GM12878 (cell line): ENCODE measurements around the gene ARL15. TPM values are rescaled to one million over a fixed set of nuclear protein-coding genes. Genes with fewer than 3 reads are reported as not detected.

Experiments used
- ATAC-seq: fragments of 200-7000 bp; cut with Tn5 transposase; 3 replicates; pipeline ENCODE4 v1.9.1; 2020; ENCODE audit warnings: mild to moderate bottlenecking, moderate library complexity
- BruUV-seq: library from RNA; stranded (reverse); fragments of 400-500 nt; replicated peaks from 2 replicates; lab custom pipeline; 2021; lab: Mats Ljungman, UMichigan
- CTCF ChIA-PET: fragments of 300-600 bp; sonication (Branson Sonifier 250); formaldehyde crosslinking; extraction: SDS; loops from one replicate; lab custom pipeline; 2021; ENCODE audit warnings: inconsistent platforms; lab: Yijun Ruan, JAX
- POLR2A ChIA-PET: fragments of 350-600 bp; formaldehyde crosslinking; extraction: SDS; loops from one replicate; lab custom pipeline; 2021; ENCODE audit warnings: inconsistent platforms; lab: Charles Lee
- RAD21 ChIA-PET: fragments of 300-600 bp; sonication (Branson Sonifier 250); formaldehyde crosslinking; loops from one replicate; lab custom pipeline; 2023; ENCODE audit warnings: antibody characterized with exemption; ENCODE audit not compliant: unreplicated experiment; lab: Charles Lee
- SMC1A ChIA-PET: fragments of 300-600 bp; sonication (Branson Sonifier 250); formaldehyde crosslinking; loops from one replicate; lab custom pipeline; 2023; ENCODE audit not compliant: unreplicated experiment, uncharacterized antibody; lab: Charles Lee
- DNase-seq: peaks from one replicate; pipeline ENCODE4 v3.0.0-alpha.2; 2011; ENCODE audit warnings: low read depth, low spot score
- FAIRE-seq: peaks from 3 replicates; lab custom pipeline; 2011; peaks lifted over from hg19 to GRCh38; lab: Jason Lieb, UNC
- H2AFZ ChIP-seq: 2 replicates; pipeline ENCODE4 v1.6.0; 2011; ENCODE audit warnings: low read depth, low read length, control low read depth; ENCODE audit not compliant: control insufficient read depth
- H3K27ac ChIP-seq: 2 replicates; pipeline ENCODE4 v1.5.1; 2011; ENCODE audit warnings: control low read depth; ENCODE audit not compliant: control insufficient read depth, insufficient read depth
- H3K27me3 ChIP-seq, 2 experiments: replicated peaks in 1 of 2; 2 replicates each; pipeline versions ENCODE4 v1.6.0 to v1.6.1; 2011; ENCODE audit warnings: low read length in 1 of 2; ENCODE audit not compliant: control insufficient read depth in 2 of 2, insufficient read depth in 2 of 2
- H3K36me3 ChIP-seq, 2 experiments: 2 replicates each; pipeline ENCODE4 v1.5.1; 2011; ENCODE audit warnings: low read length in 1 of 2; ENCODE audit not compliant: control insufficient read depth in 2 of 2, insufficient read depth in 2 of 2
- H3K4me1 ChIP-seq: 2 replicates; pipeline ENCODE4 v1.6.1; 2011; ENCODE audit warnings: mild to moderate bottlenecking, low read length, moderate library complexity, mixed read lengths; ENCODE audit not compliant: control insufficient read depth, insufficient read depth
- H3K4me2 ChIP-seq: 2 replicates; pipeline ENCODE4 v1.6.0; 2011; ENCODE audit warnings: control low read depth; ENCODE audit not compliant: control insufficient read depth, insufficient read depth
- H3K4me3 ChIP-seq: fragments of 200-600 bp; sonication (generic); 2 replicates; pipeline ENCODE4 v1.5.1; 2016
- H3K79me2 ChIP-seq: 2 replicates; pipeline ENCODE4 v1.6.0; 2011; ENCODE audit warnings: low read length; ENCODE audit not compliant: control insufficient read depth, insufficient read depth
- H3K9ac ChIP-seq: 2 replicates; pipeline ENCODE4 v1.8.0; 2011; ENCODE audit warnings: low read length, control low read depth, mixed read lengths; ENCODE audit not compliant: control insufficient read depth, insufficient read depth
- H3K9me3 ChIP-seq: replicated peaks from 3 replicates; pipeline ENCODE4 v1.5.1; 2011; ENCODE audit warnings: mild to moderate bottlenecking, low read length; ENCODE audit not compliant: control insufficient read depth, insufficient read depth
- H4K20me1 ChIP-seq: 2 replicates; pipeline ENCODE4 v1.6.0; 2011; ENCODE audit not compliant: control insufficient read depth, insufficient read depth
- BRCA1 ChIP-seq: IDR thresholded peaks from 2 replicates; pipeline ENCODE4 v1.6.1; 2011; ENCODE audit warnings: low read depth, low read length, improper control_type of control experiment
- CEBPB ChIP-seq, 2 experiments: fragments of 150-350 bp in 1 of 2; IDR thresholded peaks; 2 replicates each; pipeline ENCODE4 v1.6.1; 2012 to 2014; ENCODE audit warnings: low read depth in 2 of 2, low read length in 2 of 2, borderline replicate concordance in 1 of 2, inconsistent platforms in 1 of 2
- CHD2 ChIP-seq: IDR thresholded peaks from 2 replicates; pipeline ENCODE4 v1.6.1; 2011; ENCODE audit warnings: low read depth, low read length, improper control_type of control experiment, borderline replicate concordance
- EP300 ChIP-seq, 2 experiments: fragments of 150-350 bp in 1 of 2; IDR thresholded peaks; 2 replicates each; pipeline ENCODE4 v1.6.1; 2011 to 2012; ENCODE audit warnings: low read depth in 2 of 2, low read length in 2 of 2, borderline replicate concordance in 1 of 2, improper control_type of control experiment in 1 of 2, inconsistent platforms in 1 of 2; ENCODE audit not compliant: control insufficient read depth in 1 of 2
- HCFC1 ChIP-seq: fragments of 150-350 bp; IDR thresholded peaks from 2 replicates; pipeline ENCODE4 v1.6.1; 2014; ENCODE audit warnings: low read length
- KDM1A ChIP-seq: fragments of 200-600 bp; sonication (generic); IDR thresholded peaks from 2 replicates; pipeline ENCODE4 v1.6.1; 2016; ENCODE audit warnings: borderline replicate concordance
- NFYB ChIP-seq: IDR thresholded peaks from 2 replicates; pipeline ENCODE4 v1.6.1; 2011; ENCODE audit warnings: low read depth, mild to moderate bottlenecking, low read length, improper control_type of control experiment, moderate library complexity; ENCODE audit not compliant: insufficient read depth
- POLR2A ChIP-seq: IDR thresholded peaks from 2 replicates; pipeline ENCODE4 v1.6.1; 2011; ENCODE audit warnings: low read depth, mild to moderate bottlenecking, low read length
- STAT3 ChIP-seq: IDR thresholded peaks from 2 replicates; pipeline ENCODE4 v1.6.1; 2011; ENCODE audit warnings: low read depth, low read length, improper control_type of control experiment
- SUPT20H ChIP-seq: IDR thresholded peaks from 2 replicates; pipeline ENCODE4 v1.6.1; 2011; ENCODE audit warnings: low read depth, mild to moderate bottlenecking, low read length, moderate library complexity, borderline replicate concordance; ENCODE audit not compliant: control insufficient read depth
- ZZZ3 ChIP-seq: IDR thresholded peaks from 2 replicates; pipeline ENCODE4 v1.6.1; 2011; ENCODE audit warnings: low read depth; ENCODE audit not compliant: control insufficient read depth, insufficient read length
- WGBS: methylation state at CpG from one replicate; pipeline ENCODE4 v1.1.6; 2016; ENCODE audit warnings: low lambda C conversion rate; ENCODE audit not compliant: insufficient replicate concordance, insufficient coverage; ENCODE audit errors: missing lambda C conversion rate; 5-methylcytosine and 5-hydroxymethylcytosine counted together
- in situ Hi-C: fragments of 300-500 bp; cut with MboI; formaldehyde crosslinking; loops from 9 replicates; pipeline ENCODE4 v1.14.3; 2018; ENCODE audit warnings: mixed read lengths
- intact Hi-C: fragments of 100-400 bp; cut with micrococcal nuclease; formaldehyde crosslinking; loops from one replicate; pipeline ENCODE4 v1.14.2; 2022; ENCODE audit not compliant: unreplicated experiment
- polyA plus RNA-seq, 11 experiments: library from polyadenylated mRNA; depleted of rRNA in 4 of 11; unstranded in 6 of 11; stranded (reverse) in 5 of 11; fragments of >200 nt; fragmentation: Nextera tagmentation in 4 of 11; fragmentation: Illumina TruSeq in 1 of 11; extraction: Ambion mirVana in 4 of 11; extraction: Trizol in 1 of 11; gene quantifications; 1 replicate in 1 of 11; 2 replicates in 10 of 11; pipeline versions ENCODE4 v1.2.1 to v1.2.3, GENCODE V29; 2011 to 2016; ENCODE audit warnings: inconsistent platforms in 2 of 11, missing spikeins in 2 of 11, low read depth in 1 of 11
- total RNA-seq, 4 experiments: library from RNA; depleted of rRNA in 3 of 4; stranded (reverse); fragments of >200 nt in 3 of 4; fragmentation: Illumina TruSeq in 1 of 4; extraction: Trizol in 1 of 4; gene quantifications; 2 replicates each; pipeline versions ENCODE4 v1.2.1 to v1.2.3, GENCODE V29; 2013 to 2021
- TF ChIP-seq, protein P1 (sequence below): fragments of 450-650 bp; IDR thresholded peaks from 2 replicates; pipeline ENCODE4 v1.6.1; 2016; ENCODE audit warnings: mild to moderate bottlenecking
- TF ChIP-seq, protein P2 (sequence below): fragments of 450-650 bp; formaldehyde crosslinking; IDR thresholded peaks from 2 replicates; pipeline ENCODE4 v1.5.0; 2022; ENCODE audit warnings: mild to moderate bottlenecking, missing genetic modification characterization
- TF ChIP-seq, protein P3 (sequence below): IDR thresholded peaks from 2 replicates; pipeline ENCODE4 v1.6.1; 2012; ENCODE audit warnings: low read length, inconsistent platforms
- TF ChIP-seq, protein P4 (sequence below): fragments of 450-650 bp; formaldehyde crosslinking; IDR thresholded peaks from 2 replicates; pipeline ENCODE4 v1.4.0; 2020; ENCODE audit warnings: mild to moderate bottlenecking, moderate library complexity

ARL15 gene
- total and polyA plus RNA-seq, 10 of the 15 experiments (the other 5 are each of a cell fraction or from before 2014, with no cell fraction given), result 3.6 to 11.0 (median 7.7) TPM

DNA sequence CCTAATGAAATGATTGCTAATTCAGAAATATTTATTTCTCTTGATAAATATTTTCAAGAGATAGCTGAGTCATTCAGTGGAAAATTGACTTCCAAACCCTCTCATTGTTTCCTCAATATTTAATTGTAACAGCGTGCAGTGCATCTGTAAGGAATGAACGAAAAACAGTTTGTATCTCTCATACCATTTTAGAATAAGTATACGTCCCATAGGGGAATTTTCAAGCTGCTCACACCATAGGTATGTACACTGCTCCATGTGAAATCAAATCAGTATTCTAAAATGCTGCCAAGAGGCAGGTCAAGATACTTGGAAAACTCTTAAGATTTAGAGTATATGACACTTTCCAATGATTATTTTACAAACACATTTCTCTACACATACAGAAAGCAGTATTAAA, 202.2 kb downstream of the ARL15 start:
- no peak for FAIRE-seq
- Histone ChIP-seq H3K36me3 (no peaks in the 10 kb centered on the region), H3K27ac (no peak overlapping the region), H3K4me3 (no peak overlapping the region), H3K4me2 (no peak overlapping the region), H4K20me1 (no peaks in the 10 kb centered on the region), H3K9ac (no peak overlapping the region), H3K4me1 (no peaks in the 10 kb centered on the region), H2AFZ (no peak overlapping the region), H3K27me3 (no peaks in the 10 kb centered on the region), H3K9me3 (no peaks in the 10 kb centered on the region), H3K79me2 (no peaks in the 10 kb centered on the region)
- no peak for DNase-seq
- ATAC-seq, result no peak
- in situ Hi-C loops (no loop called here), intact Hi-C loops (no loop called here)
- ChIA-PET POLR2A (no interaction called here), CTCF (interaction anchor here (0.5 to 1.0 kb wide), 2 partner anchors 70 to 232 kb away, joined by 3 read pairs; no protein-coding TSS in a partner anchor), SMC1A (interaction anchor here (0.8 to 0.9 kb wide), 2 partner anchors 10 kb away, joined by 4 to 5 read pairs; no protein-coding TSS in a partner anchor), RAD21 (no interaction called here)
- BruUV-seq, result no TSS peak
- WGBS, result 100% methylated on average over 3 of the region's 3 CpGs
- no peak for TF ChIP-seq KDM1A
- no peak for TF ChIP-seq BRCA1
- TF ChIP-seq STAT3, result no peak
- TF ChIP-seq NFYB, result no peak
- TF ChIP-seq, protein P1, sequence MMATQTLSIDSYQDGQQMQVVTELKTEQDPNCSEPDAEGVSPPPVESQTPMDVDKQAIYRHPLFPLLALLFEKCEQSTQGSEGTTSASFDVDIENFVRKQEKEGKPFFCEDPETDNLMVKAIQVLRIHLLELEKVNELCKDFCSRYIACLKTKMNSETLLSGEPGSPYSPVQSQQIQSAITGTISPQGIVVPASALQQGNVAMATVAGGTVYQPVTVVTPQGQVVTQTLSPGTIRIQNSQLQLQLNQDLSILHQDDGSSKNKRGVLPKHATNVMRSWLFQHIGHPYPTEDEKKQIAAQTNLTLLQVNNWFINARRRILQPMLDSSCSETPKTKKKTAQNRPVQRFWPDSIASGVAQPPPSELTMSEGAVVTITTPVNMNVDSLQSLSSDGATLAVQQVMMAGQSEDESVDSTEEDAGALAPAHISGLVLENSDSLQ, result no peak
- no peak for TF ChIP-seq CEBPB (IDR thresholded peaks at IDR 0.05; ENCODE audit: borderline replicate concordance in 1 of 2, low read depth in 2 of 2, low read length in 2 of 2)
- no peak for TF ChIP-seq CHD2
- TF ChIP-seq, protein P2, sequence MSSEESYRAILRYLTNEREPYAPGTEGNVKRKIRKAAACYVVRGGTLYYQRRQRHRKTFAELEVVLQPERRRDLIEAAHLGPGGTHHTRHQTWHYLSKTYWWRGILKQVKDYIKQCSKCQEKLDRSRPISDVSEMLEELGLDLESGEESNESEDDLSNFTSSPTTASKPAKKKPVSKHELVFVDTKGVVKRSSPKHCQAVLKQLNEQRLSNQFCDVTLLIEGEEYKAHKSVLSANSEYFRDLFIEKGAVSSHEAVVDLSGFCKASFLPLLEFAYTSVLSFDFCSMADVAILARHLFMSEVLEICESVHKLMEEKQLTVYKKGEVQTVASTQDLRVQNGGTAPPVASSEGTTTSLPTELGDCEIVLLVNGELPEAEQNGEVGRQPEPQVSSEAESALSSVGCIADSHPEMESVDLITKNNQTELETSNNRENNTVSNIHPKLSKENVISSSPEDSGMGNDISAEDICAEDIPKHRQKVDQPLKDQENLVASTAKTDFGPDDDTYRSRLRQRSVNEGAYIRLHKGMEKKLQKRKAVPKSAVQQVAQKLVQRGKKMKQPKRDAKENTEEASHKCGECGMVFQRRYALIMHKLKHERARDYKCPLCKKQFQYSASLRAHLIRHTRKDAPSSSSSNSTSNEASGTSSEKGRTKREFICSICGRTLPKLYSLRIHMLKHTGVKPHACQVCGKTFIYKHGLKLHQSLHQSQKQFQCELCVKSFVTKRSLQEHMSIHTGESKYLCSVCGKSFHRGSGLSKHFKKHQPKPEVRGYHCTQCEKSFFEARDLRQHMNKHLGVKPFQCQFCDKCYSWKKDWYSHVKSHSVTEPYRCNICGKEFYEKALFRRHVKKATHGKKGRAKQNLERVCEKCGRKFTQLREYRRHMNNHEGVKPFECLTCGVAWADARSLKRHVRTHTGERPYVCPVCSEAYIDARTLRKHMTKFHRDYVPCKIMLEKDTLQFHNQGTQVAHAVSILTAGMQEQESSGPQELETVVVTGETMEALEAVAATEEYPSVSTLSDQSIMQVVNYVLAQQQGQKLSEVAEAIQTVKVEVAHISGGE (CRISPR knock-in tag), result no peak
- TF ChIP-seq, protein P3, sequence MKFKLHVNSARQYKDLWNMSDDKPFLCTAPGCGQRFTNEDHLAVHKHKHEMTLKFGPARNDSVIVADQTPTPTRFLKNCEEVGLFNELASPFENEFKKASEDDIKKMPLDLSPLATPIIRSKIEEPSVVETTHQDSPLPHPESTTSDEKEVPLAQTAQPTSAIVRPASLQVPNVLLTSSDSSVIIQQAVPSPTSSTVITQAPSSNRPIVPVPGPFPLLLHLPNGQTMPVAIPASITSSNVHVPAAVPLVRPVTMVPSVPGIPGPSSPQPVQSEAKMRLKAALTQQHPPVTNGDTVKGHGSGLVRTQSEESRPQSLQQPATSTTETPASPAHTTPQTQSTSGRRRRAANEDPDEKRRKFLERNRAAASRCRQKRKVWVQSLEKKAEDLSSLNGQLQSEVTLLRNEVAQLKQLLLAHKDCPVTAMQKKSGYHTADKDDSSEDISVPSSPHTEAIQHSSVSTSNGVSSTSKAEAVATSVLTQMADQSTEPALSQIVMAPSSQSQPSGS, result no peak
- TF ChIP-seq HCFC1, result no peak
- no peak for TF ChIP-seq POLR2A
- no peak for TF ChIP-seq SUPT20H
- TF ChIP-seq, protein P4, sequence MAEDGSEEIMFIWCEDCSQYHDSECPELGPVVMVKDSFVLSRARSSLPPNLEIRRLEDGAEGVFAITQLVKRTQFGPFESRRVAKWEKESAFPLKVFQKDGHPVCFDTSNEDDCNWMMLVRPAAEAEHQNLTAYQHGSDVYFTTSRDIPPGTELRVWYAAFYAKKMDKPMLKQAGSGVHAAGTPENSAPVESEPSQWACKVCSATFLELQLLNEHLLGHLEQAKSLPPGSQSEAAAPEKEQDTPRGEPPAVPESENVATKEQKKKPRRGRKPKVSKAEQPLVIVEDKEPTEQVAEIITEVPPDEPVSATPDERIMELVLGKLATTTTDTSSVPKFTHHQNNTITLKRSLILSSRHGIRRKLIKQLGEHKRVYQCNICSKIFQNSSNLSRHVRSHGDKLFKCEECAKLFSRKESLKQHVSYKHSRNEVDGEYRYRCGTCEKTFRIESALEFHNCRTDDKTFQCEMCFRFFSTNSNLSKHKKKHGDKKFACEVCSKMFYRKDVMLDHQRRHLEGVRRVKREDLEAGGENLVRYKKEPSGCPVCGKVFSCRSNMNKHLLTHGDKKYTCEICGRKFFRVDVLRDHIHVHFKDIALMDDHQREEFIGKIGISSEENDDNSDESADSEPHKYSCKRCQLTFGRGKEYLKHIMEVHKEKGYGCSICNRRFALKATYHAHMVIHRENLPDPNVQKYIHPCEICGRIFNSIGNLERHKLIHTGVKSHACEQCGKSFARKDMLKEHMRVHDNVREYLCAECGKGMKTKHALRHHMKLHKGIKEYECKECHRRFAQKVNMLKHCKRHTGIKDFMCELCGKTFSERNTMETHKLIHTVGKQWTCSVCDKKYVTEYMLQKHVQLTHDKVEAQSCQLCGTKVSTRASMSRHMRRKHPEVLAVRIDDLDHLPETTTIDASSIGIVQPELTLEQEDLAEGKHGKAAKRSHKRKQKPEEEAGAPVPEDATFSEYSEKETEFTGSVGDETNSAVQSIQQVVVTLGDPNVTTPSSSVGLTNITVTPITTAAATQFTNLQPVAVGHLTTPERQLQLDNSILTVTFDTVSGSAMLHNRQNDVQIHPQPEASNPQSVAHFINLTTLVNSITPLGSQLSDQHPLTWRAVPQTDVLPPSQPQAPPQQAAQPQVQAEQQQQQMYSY (CRISPR knock-in tag), result no peak
- no peak for TF ChIP-seq EP300 (IDR thresholded peaks at IDR 0.05; ENCODE audit: borderline replicate concordance in 1 of 2, control insufficient read depth in 1 of 2, low read depth in 2 of 2, low read length in 2 of 2)
- no peak for TF ChIP-seq ZZZ3
